HG02870 (cell line): ENCODE data around the gene THAP4.
"Not testable (repeated sequence)": the region's sequence is repeated elsewhere in the genome, so short reads cannot be mapped to it uniquely, and the experiment has no call there.

Source experiments
- ATAC-seq: cut with Tn5 transposase; IDR thresholded peaks from one replicate; pipeline ENCODE4 v1.9.1; 2021; ENCODE audit warnings: mild to moderate bottlenecking, moderate library complexity; ENCODE audit not compliant: unreplicated experiment

Gene THAP4

GRCh38 chr2:241567266-241567665, 69.7 kb downstream of the THAP4 start:
- not testable (repeated sequence) for ATAC-seq

GRCh38 chr2:241566468-241566867, 70.5 kb downstream of the THAP4 start:
- ATAC-seq, result no peak

GRCh38 chr2:241566021-241566420, 70.9 kb downstream of the THAP4 start:
- ATAC-seq, result not testable (repeated sequence)

- ATAC-seq, result no peak
Measured at GRCh38 chr2:241565411-241565810, 71.5 kb downstream of the THAP4 start.

GRCh38 chr2:241564596-241565410, 72.2 kb downstream of the THAP4 start:
- ATAC-seq, result no peak

GRCh38 chr2:241563981-241564595, 72.9 kb downstream of the THAP4 start:
- no peak for ATAC-seq

- no peak for ATAC-seq
Measured at GRCh38 chr2:241563571-241563980, 73.4 kb downstream of the THAP4 start.

- no peak for ATAC-seq
Measured at GRCh38 chr2:241563031-241563507, 73.9 kb downstream of the THAP4 start.

GRCh38 chr2:241562269-241562891, 74.6 kb downstream of the THAP4 start:
- ATAC-seq, result no peak

GRCh38 chr2:241561832-241562231, 75.1 kb downstream of the THAP4 start:
- no peak for ATAC-seq

- no peak for ATAC-seq
Measured at GRCh38 chr2:241560883-241561474, 76.0 kb downstream of the THAP4 start.

- ATAC-seq, result no peak
Measured at GRCh38 chr2:241560162-241560882, 76.6 kb downstream of the THAP4 start.

GRCh38 chr2:241559323-241560161, 77.4 kb downstream of the THAP4 start:
- no peak for ATAC-seq

GRCh38 chr2:241558532-241559322, 78.2 kb downstream of the THAP4 start, which contains the start of gene BOK:
Gene BOK (plus strand): TSS chr2:241558745. CDS start chr2:241559484, 739 bp downstream.
- no peak for ATAC-seq

GRCh38 chr2:241556746-241557145, 80.2 kb downstream of the THAP4 start:
- no peak for ATAC-seq

GRCh38 chr2:241555711-241556110, 81.2 kb downstream of the THAP4 start:
- ATAC-seq, result no peak

- no peak for ATAC-seq
Measured at GRCh38 chr2:241554610-241555322, 82.2 kb downstream of the THAP4 start.

- ATAC-seq, result no peak
Measured at GRCh38 chr2:241553981-241554380, 83.0 kb downstream of the THAP4 start.
